ENCODE measurements around the gene UBA5.

DNA sequence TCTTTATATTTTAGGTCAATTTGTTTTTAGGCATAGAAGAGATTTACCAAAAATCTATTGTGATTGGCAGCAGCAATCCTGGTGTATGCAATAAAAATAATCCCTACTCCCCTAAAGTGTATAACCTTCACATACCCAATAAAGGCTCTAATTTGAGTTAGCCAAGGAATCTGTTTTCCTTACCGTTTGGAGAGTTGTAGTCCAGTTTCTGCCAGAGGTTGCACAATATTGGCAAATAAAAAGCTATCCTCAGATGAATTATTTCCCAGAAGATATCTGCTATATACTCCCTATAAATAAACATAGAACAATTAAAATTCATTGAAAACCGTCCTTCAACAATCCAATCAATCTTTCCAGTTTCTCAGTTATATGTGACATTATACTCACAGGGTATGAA, 32.0 kb upstream of the UBA5 start:
- TF ChIP-seq POLR2B (IDR thresholded peaks at IDR 0.05; ENCODE audit: low read depth, partially characterized antibody) (no peak), PHF21A (IDR thresholded peaks at IDR 0.05; ENCODE audit: borderline replicate concordance, low read depth) (no peak), AFF4 (CRISPR knock-in tag; IDR thresholded peaks at IDR 0.05) (no peak), E2F4 (CRISPR knock-in tag; IDR thresholded peaks at IDR 0.05; ENCODE audit: low read depth) (no peak), YY1 (IDR thresholded peaks at IDR 0.05; ENCODE audit: borderline replicate concordance in 1 of 3, control insufficient read depth in 1 of 3, extremely low read depth in 1 of 3, insufficient read depth in 3 of 3, insufficient read length in 1 of 3, insufficient replicate concordance in 2 of 3, low read depth in 1 of 3, low read length in 2 of 3) (no peak), RHOXF2B (CRISPR knock-in tag; conservative IDR thresholded peaks at IDR 0.05) (no peak), POLR2AphosphoS5 (IDR thresholded peaks at IDR 0.05; ENCODE audit: control insufficient read depth, insufficient read depth, low read depth, low read length) (no peak), RFX5 (IDR thresholded peaks at IDR 0.05; ENCODE audit: low read depth, low read length) (no peak), YBX1 (IDR thresholded peaks at IDR 0.05) (no peak), ELF4 (CRISPR knock-in tag; IDR thresholded peaks at IDR 0.05) (no peak), GMEB1 (CRISPR knock-in tag; IDR thresholded peaks at IDR 0.05) (no peak)
- TF ChIP-seq, protein P1, sequence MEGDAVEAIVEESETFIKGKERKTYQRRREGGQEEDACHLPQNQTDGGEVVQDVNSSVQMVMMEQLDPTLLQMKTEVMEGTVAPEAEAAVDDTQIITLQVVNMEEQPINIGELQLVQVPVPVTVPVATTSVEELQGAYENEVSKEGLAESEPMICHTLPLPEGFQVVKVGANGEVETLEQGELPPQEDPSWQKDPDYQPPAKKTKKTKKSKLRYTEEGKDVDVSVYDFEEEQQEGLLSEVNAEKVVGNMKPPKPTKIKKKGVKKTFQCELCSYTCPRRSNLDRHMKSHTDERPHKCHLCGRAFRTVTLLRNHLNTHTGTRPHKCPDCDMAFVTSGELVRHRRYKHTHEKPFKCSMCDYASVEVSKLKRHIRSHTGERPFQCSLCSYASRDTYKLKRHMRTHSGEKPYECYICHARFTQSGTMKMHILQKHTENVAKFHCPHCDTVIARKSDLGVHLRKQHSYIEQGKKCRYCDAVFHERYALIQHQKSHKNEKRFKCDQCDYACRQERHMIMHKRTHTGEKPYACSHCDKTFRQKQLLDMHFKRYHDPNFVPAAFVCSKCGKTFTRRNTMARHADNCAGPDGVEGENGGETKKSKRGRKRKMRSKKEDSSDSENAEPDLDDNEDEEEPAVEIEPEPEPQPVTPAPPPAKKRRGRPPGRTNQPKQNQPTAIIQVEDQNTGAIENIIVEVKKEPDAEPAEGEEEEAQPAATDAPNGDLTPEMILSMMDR (IDR thresholded peaks at IDR 0.05 in 2 of 3, conservative IDR thresholded peaks at IDR 0.05 in 1 of 3; ENCODE audit: insufficient read depth in 2 of 3, low read depth in 1 of 3, low read length in 3 of 3), result no peak

Data from K562 (cell line).